Measurements from ENCODE around the gene ELF1. TPM values are rescaled to one million over a fixed set of nuclear protein-coding genes. Genes with fewer than 3 reads are reported as not detected.

The ELF1 gene
- total RNA-seq, 1 donor from 2014 or later: 19.2 TPM

- DNase-seq (ENCODE audit: low read depth, low spot score): peak; percentile 78
- Mint-ChIP-seq H3K4me1 (peaks cover 44% of the 10 kb centered on the region), H3K36me3 (ENCODE audit: low read depth) (peaks cover 2% of the 10 kb centered on the region)
Observed at GRCh38 chr13:41060724-41061074, 41.6 kb upstream of the ELF1 start.

GRCh38 chr13:41060082-41060723 lies 41.1 kb upstream of the ELF1 start:
- peaks cover 2% of the 10 kb centered on the region for H3K36me3 Mint-ChIP-seq (ENCODE audit: low read depth)
- H3K4me3 Mint-ChIP-seq: peak overlapping the region; percentile 98
- peak; percentile 37 for TF ChIP-seq CTCF (conservative IDR thresholded peaks at IDR 0.05)
- H3K27ac Mint-ChIP-seq (ENCODE audit: unreplicated experiment): peak overlapping the region; percentile 100
- DNase-seq (ENCODE audit: low read depth, low spot score): peak; percentile 80
- peaks cover 14% of the 10 kb centered on the region for H3K27me3 Mint-ChIP-seq (ENCODE audit: low read depth)
- H3K9me3 Mint-ChIP-seq: no peaks in the 10 kb centered on the region
- H3K4me1 Mint-ChIP-seq: peaks cover 46% of the 10 kb centered on the region

More at GRCh38 chr13:41060724-41061074, 41.6 kb upstream of the ELF1 start:
- no peaks in the 10 kb centered on the region for H3K9me3 Mint-ChIP-seq
- peak overlapping the region; percentile 98 for H3K4me3 Mint-ChIP-seq
- no peak for TF ChIP-seq CTCF (conservative IDR thresholded peaks at IDR 0.05)
- H3K27me3 Mint-ChIP-seq (ENCODE audit: low read depth): peaks cover 14% of the 10 kb centered on the region
- peak overlapping the region; percentile 100 for H3K27ac Mint-ChIP-seq (ENCODE audit: unreplicated experiment)

- peaks cover 14% of the 10 kb centered on the region for H3K27me3 Mint-ChIP-seq (ENCODE audit: low read depth)
- no peak for DNase-seq (ENCODE audit: low read depth, low spot score)
- no peaks in the 10 kb centered on the region for H3K9me3 Mint-ChIP-seq
- H3K27ac Mint-ChIP-seq (ENCODE audit: unreplicated experiment): peak overlapping the region; percentile 94
- H3K4me1 Mint-ChIP-seq: peaks cover 50% of the 10 kb centered on the region
- H3K36me3 Mint-ChIP-seq (ENCODE audit: low read depth): no peaks in the 10 kb centered on the region
- TF ChIP-seq CTCF (conservative IDR thresholded peaks at IDR 0.05): no peak
- H3K4me3 Mint-ChIP-seq: peak overlapping the region; percentile 98
Observed at GRCh38 chr13:41059456-41060081, 40.5 kb upstream of the ELF1 start.

- H3K4me3 Mint-ChIP-seq: peak overlapping the region; percentile 98
- no peak overlapping the region for H3K27ac Mint-ChIP-seq (ENCODE audit: unreplicated experiment)
- peaks cover 14% of the 10 kb centered on the region for H3K27me3 Mint-ChIP-seq (ENCODE audit: low read depth)
- no peaks in the 10 kb centered on the region for H3K9me3 Mint-ChIP-seq
- TF ChIP-seq CTCF (conservative IDR thresholded peaks at IDR 0.05): no peak
- no peak for DNase-seq (ENCODE audit: low read depth, low spot score)
- no peaks in the 10 kb centered on the region for H3K36me3 Mint-ChIP-seq (ENCODE audit: low read depth)
- peaks cover 50% of the 10 kb centered on the region for H3K4me1 Mint-ChIP-seq
Observed at GRCh38 chr13:41058295-41059070, 39.4 kb upstream of the ELF1 start.

GRCh38 chr13:41056826-41057711 lies 38.0 kb upstream of the ELF1 start:
- Mint-ChIP-seq H3K4me3 (peak overlapping the region; percentile 52), H3K36me3 (ENCODE audit: low read depth) (no peaks in the 10 kb centered on the region), H3K27me3 (ENCODE audit: low read depth) (peaks cover 14% of the 10 kb centered on the region), H3K9me3 (no peaks in the 10 kb centered on the region), H3K4me1 (peaks cover 37% of the 10 kb centered on the region), H3K27ac (ENCODE audit: unreplicated experiment) (no peak overlapping the region)
- no peak for TF ChIP-seq CTCF (conservative IDR thresholded peaks at IDR 0.05)
- DNase-seq (ENCODE audit: low read depth, low spot score): no peak

All from neural crest cell (in vitro differentiated cells).